ENCODE data around the gene MALRD1. TPM values are rescaled to one million over a fixed set of nuclear protein-coding genes. Genes with fewer than 3 reads are reported as not detected.

The MALRD1 gene
- total RNA-seq, 1 donor from 2014 or later, result 7.0 TPM

DNA sequence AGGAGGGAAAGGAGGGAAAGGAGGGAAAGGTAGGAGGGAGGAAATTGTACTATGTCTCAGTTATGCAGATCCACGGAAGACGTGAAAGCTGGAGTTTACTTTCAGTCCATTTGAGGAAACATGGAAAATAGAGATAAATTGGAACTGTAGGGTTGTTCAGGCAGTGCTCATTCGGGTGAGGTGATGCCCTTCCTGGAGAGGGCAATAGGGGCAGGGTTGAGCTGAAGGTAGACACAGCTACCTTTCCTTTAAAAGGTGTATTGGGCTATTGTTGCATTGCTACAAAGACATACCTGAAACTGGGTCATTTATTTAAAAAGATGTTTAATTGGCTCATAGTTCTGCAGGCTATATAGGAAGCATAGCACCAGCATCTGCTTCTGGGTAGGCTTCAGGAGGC lies 650.7 kb downstream of the MALRD1 start:
- intact Hi-C loops (cut with DNase I), result no loop called here
- Histone ChIP-seq H3K36me3 (no peaks in the 10 kb centered on the region), H3K27me3 (no peaks in the 10 kb centered on the region), H3K4me3 (no peak overlapping the region), H3K4me1 (no peaks in the 10 kb centered on the region), H3K9me3 (no peaks in the 10 kb centered on the region), H3K27ac (no peak overlapping the region)
- DNase-seq (no peak), ATAC-seq (no peak)
- TF ChIP-seq CTCF (IDR thresholded peaks at IDR 0.05), result no peak

- no peak overlapping the region for H3K27ac ChIP-seq
Measured at GRCh38 chr10:19701427-19702052, 652.9 kb downstream of the MALRD1 start.

GRCh38 chr10:19702215-19702614 lies 653.6 kb downstream of the MALRD1 start:
- Histone ChIP-seq H3K4me1 (no peaks in the 10 kb centered on the region), H3K9me3 (no peaks in the 10 kb centered on the region), H3K36me3 (no peaks in the 10 kb centered on the region), H3K27me3 (no peaks in the 10 kb centered on the region), H3K4me3 (no peak overlapping the region), H3K27ac (no peak overlapping the region)
- ATAC-seq (no peak), DNase-seq (no peak)
- TF ChIP-seq CTCF (IDR thresholded peaks at IDR 0.05), result no peak
- intact Hi-C loops (cut with DNase I), result no loop called here

More at GRCh38 chr10:19701427-19702052, 652.9 kb downstream of the MALRD1 start:
- H3K9me3 ChIP-seq, result no peaks in the 10 kb centered on the region
- intact Hi-C loops (cut with DNase I), result no loop called here
- no peak for TF ChIP-seq CTCF (IDR thresholded peaks at IDR 0.05)
- no peak overlapping the region for H3K4me3 ChIP-seq
- ATAC-seq (no peak), DNase-seq (no peak)
- H3K27me3 ChIP-seq, result no peaks in the 10 kb centered on the region
- H3K4me1 ChIP-seq, result no peaks in the 10 kb centered on the region
- H3K36me3 ChIP-seq, result no peaks in the 10 kb centered on the region

GRCh38 chr10:19704544-19704943 lies 655.9 kb downstream of the MALRD1 start:
- TF ChIP-seq CTCF (IDR thresholded peaks at IDR 0.05), result no peak
- DNase-seq (no peak), ATAC-seq (no peak)
- no peaks in the 10 kb centered on the region for H3K4me1 ChIP-seq
- no peaks in the 10 kb centered on the region for H3K36me3 ChIP-seq
- H3K27ac ChIP-seq, result no peak overlapping the region
- no peaks in the 10 kb centered on the region for H3K9me3 ChIP-seq
- intact Hi-C loops (cut with DNase I), result no loop called here
- H3K27me3 ChIP-seq, result no peaks in the 10 kb centered on the region
- no peak overlapping the region for H3K4me3 ChIP-seq

GRCh38 chr10:19705250-19705649 lies 656.6 kb downstream of the MALRD1 start:
- Histone ChIP-seq H3K27me3 (no peaks in the 10 kb centered on the region), H3K4me3 (no peak overlapping the region), H3K36me3 (no peaks in the 10 kb centered on the region), H3K4me1 (no peaks in the 10 kb centered on the region), H3K27ac (no peak overlapping the region), H3K9me3 (no peaks in the 10 kb centered on the region)
- intact Hi-C loops (cut with DNase I), result no loop called here
- ATAC-seq, result no peak
- no peak for TF ChIP-seq CTCF (IDR thresholded peaks at IDR 0.05)
- no peak for DNase-seq

DNA sequence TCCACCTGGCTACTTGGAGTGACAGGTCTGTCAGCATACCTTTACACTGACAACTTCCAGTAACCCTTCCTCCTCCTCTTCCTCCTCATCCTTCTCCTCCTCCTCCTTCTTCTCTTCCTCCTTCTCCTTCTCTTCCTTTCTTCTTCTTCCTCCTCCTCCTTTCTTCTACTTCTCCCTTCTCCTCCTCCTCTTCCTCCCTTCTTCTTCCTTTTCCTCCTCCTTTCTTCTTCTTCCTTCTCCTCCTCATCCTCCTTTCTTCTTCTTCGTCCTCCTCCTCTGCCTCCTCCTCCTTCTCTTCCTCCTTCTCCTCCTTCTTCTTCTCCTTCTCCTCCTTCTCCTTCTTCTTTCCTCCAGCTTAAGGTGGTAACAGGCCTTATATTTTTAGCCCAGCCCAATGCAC lies 658.3 kb downstream of the MALRD1 start:
- Histone ChIP-seq H3K27ac (no peak overlapping the region), H3K27me3 (no peaks in the 10 kb centered on the region), H3K4me1 (no peaks in the 10 kb centered on the region), H3K9me3 (no peaks in the 10 kb centered on the region), H3K4me3 (no peak overlapping the region), H3K36me3 (no peaks in the 10 kb centered on the region)
- no peak for TF ChIP-seq CTCF (IDR thresholded peaks at IDR 0.05)
- ATAC-seq (no peak), DNase-seq (no peak)
- intact Hi-C loops (cut with DNase I), result no loop called here
